Stimulated activated memory B cell treated with anti-CD40 and anti-IgM and Interleukin-4, amounts not matched to agents 10 μg/mL and 1 μg/mL and 100 μg/mL, for 72 hours (primary cell): ENCODE results near the gene LNX1.

ENCODE experiments used
- ATAC-seq: fragments of 150-1000 bp; cut with Tn5 transposase; 2 replicates; pipeline ENCODE4 v1.10.0; 2021
- H3K27ac Mint-ChIP-seq: one replicate; pipeline ENCODE4 v1.8.0; 2022; ENCODE audit warnings: mild to moderate bottlenecking, mixed read lengths
- H3K27me3 Mint-ChIP-seq: one replicate; pipeline ENCODE4 v1.8.0; 2022; ENCODE audit warnings: mixed read lengths
- H3K36me3 Mint-ChIP-seq: one replicate; pipeline ENCODE4 v1.8.0; 2022; ENCODE audit warnings: mixed read lengths
- H3K4me1 Mint-ChIP-seq: one replicate; pipeline ENCODE4 v1.8.0; 2022; ENCODE audit warnings: mixed read lengths
- H3K4me3 Mint-ChIP-seq: one replicate; pipeline ENCODE4 v1.8.0; 2022; ENCODE audit warnings: mild to moderate bottlenecking, moderate library complexity, mixed read lengths
- H3K9me3 Mint-ChIP-seq: one replicate; pipeline ENCODE4 v1.8.0; 2022; ENCODE audit warnings: mixed read lengths

Gene LNX1

DNA sequence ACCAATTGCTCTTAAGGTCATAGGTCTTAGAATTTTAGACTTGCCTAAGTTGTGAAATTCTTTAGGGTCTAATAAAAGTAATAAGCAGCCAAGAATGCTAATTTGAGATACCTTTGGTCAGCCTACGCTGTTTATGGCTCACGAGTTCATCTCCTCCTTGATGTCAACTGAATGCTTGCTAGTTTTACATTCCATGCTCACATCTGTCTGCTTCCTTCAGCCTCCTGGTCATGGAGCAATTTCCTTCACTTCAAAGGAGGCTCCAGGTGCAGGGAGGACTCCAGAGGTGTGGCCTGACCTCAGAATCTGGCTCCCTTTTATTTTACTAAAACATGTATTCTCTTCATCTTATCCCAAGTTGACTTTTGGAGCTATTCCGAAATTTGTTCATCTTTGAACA, 23.3 kb upstream of the LNX1 start:
- no peak for ATAC-seq
- Mint-ChIP-seq H3K36me3 (no peaks in the 10 kb centered on the region), H3K27me3 (peaks cover 10% of the 10 kb centered on the region)

DNA sequence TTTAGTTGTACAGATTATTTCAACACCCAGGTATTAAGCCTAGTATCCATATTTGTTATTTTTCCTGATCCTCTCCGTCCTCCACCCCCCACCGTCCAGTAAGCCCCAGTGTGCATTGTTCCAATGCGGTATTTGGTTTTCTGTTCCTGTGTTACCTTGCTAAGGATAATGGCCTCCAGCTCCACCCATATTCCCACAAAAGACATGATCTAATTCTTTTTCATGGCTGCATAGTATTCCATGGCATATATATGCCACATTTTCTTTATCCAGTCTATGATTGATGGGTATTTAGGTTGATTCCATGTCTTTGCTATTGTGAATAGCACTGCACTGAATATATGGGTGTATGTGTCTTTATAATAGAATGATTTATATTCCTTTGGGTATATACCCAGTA, 22.1 kb upstream of the LNX1 start:
- Mint-ChIP-seq H3K36me3 (no peaks in the 10 kb centered on the region), H3K4me3 (no peak overlapping the region), H3K27ac (no peak overlapping the region), H3K9me3 (peaks cover 9% of the 10 kb centered on the region), H3K27me3 (peaks cover 16% of the 10 kb centered on the region), H3K4me1 (no peaks in the 10 kb centered on the region)
- ATAC-seq: no peak

More for the DNA sequence above, 23.3 kb upstream of the LNX1 start:
- Mint-ChIP-seq H3K4me3 (no peak overlapping the region), H3K27ac (no peak overlapping the region), H3K9me3 (peaks cover 3% of the 10 kb centered on the region), H3K4me1 (no peaks in the 10 kb centered on the region)

DNA sequence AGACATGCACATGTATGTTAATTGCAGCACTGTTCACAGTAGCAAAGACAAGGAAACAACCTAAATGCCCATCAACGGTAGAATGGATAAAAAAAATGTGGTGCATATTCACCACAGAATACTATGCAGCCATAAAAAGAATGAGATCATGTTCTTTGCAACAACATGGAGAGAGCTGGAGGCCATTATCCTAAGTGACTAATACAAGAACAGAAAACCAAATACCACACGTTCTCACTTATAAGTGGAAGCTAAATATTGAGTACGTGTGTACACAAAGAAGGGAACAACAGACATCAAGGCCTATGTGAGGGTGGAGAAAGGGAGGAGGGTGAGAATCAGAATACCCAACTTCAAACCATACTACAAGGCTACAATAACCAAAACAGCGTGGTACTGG, 17.4 kb upstream of the LNX1 start:
- Mint-ChIP-seq H3K27ac (no peak overlapping the region), H3K4me3 (no peak overlapping the region), H3K27me3 (peaks cover 31% of the 10 kb centered on the region), H3K36me3 (no peaks in the 10 kb centered on the region), H3K4me1 (peaks cover 6% of the 10 kb centered on the region), H3K9me3 (peaks cover 13% of the 10 kb centered on the region)
- no peak for ATAC-seq

DNA sequence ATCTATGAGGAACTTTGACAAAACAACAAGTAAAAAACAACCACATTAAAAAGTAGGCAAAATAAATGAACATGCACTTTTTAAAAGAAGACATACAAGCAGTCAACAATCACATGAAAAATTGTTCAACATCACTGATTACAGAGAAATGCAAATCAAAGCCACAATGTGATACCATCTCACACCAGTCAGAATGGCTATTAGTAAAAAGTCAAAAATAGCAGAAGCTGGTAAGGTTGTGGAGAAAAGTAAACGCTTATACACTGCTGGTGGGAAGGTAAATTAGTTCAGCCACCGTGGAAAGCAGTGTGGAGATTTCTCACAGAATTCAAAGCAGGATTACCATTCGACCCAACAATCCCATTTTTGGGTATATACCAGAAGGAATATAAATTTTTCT, 17.0 kb upstream of the LNX1 start:
- peaks cover 13% of the 10 kb centered on the region for H3K9me3 Mint-ChIP-seq
- no peak overlapping the region for H3K27ac Mint-ChIP-seq
- H3K36me3 Mint-ChIP-seq: no peaks in the 10 kb centered on the region
- H3K4me1 Mint-ChIP-seq: peaks cover 6% of the 10 kb centered on the region
- H3K27me3 Mint-ChIP-seq: peaks cover 36% of the 10 kb centered on the region
- H3K4me3 Mint-ChIP-seq: no peak overlapping the region
- ATAC-seq: no peak

DNA sequence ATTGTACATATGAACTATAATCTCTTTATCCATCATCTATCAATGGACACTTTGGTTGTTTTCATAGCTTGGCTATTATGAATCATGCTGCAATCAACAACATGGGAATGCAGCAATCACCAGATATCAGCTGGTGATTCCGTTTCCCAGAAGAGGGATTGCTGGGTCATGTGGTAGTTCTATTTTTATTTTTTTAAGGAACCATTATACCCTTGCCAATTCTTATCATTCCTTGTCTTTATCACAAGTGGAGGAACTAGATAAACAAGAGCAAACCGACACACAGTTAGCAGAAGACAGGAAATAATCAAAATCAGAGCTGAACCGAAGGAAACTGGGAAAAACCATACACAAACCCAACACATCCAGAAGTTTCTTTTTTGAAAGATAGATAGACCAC, 14.5 kb upstream of the LNX1 start:
- no peaks in the 10 kb centered on the region for H3K36me3 Mint-ChIP-seq

DNA sequence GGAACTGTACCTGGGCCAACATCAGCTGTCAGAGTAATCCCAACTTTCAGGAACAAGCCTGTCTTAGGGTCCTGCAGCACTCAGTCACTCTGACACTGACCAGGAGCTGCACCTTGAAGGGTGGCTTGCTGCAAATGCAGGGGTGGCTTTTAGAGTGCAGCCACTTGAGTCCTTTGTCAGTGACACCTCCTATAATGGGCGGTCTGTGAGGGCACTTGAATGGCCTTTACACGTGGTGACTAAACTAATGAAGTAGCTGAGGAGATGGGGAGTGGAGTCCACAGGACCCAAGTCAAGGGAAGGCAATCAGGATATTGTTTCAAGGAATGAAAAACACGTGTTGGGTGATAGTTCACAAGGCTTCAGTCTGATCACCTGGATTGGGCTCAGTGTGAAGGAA, 11.1 kb upstream of the LNX1 start:
- Mint-ChIP-seq H3K9me3 (peaks cover 3% of the 10 kb centered on the region), H3K36me3 (no peaks in the 10 kb centered on the region), H3K27ac (no peak overlapping the region), H3K4me1 (peaks cover 8% of the 10 kb centered on the region), H3K27me3 (peaks cover 53% of the 10 kb centered on the region), H3K4me3 (no peak overlapping the region)
- ATAC-seq: no peak

More for the DNA sequence above, 14.5 kb upstream of the LNX1 start:
- H3K4me1 Mint-ChIP-seq: peaks cover 14% of the 10 kb centered on the region
- peaks cover 57% of the 10 kb centered on the region for H3K27me3 Mint-ChIP-seq
- H3K27ac Mint-ChIP-seq: no peak overlapping the region
- no peak for ATAC-seq
- no peak overlapping the region for H3K4me3 Mint-ChIP-seq
- H3K9me3 Mint-ChIP-seq: peaks cover 10% of the 10 kb centered on the region

DNA sequence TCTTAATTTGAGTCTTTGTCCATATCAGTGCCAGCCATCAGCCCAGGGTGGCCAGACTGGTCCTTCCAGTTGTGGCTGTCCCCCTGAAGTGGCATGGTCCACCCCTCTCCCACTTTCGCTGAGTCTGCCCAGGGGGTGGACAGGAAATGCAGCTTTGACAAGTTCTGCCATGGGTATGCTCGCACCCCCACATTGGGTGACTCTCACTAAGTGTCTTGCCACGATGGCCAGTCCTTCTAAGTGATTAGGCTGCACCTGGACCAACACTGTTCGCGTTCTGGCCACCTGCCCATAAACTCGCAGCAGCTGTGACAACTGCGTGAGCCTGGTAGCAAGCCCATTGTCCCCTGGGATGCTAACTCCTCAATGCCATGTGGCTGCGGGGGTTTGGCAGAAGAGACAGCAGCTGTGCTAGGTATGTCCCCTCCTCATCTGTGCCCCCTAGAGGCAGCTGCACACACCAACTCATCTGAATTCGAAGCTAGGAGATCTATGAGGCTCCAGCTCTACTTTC, 10.0 kb upstream of the LNX1 start:
- no peak overlapping the region for H3K27ac Mint-ChIP-seq
- H3K27me3 Mint-ChIP-seq: peaks cover 53% of the 10 kb centered on the region
- H3K36me3 Mint-ChIP-seq: no peaks in the 10 kb centered on the region
- no peak overlapping the region for H3K4me3 Mint-ChIP-seq
- ATAC-seq: peak; percentile 55
- peaks cover 8% of the 10 kb centered on the region for H3K4me1 Mint-ChIP-seq
- peaks cover 3% of the 10 kb centered on the region for H3K9me3 Mint-ChIP-seq

DNA sequence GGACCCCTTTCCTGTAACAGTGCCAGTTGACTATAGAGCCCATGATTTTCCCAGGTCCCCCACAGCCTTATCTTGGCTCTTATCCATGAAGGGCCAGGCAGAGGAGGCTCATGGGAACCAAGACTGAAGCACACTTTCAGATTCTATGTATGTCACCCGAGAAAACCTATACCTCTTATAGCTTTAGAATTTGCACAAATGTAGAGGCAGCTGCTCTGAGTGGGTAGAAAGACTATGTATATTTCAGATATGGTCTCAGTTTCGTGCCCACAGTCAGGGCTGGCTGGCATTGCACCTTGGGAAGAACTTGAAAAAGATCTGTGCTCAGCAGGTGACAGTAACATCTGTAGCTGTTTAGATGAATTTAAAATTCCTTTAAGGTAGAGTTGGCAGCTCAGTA, 8.3 kb upstream of the LNX1 start:
- H3K9me3 Mint-ChIP-seq: no peaks in the 10 kb centered on the region
- peaks cover 8% of the 10 kb centered on the region for H3K4me1 Mint-ChIP-seq
- H3K27ac Mint-ChIP-seq: no peak overlapping the region
- no peaks in the 10 kb centered on the region for H3K36me3 Mint-ChIP-seq
- no peak for ATAC-seq
- no peak overlapping the region for H3K4me3 Mint-ChIP-seq
- H3K27me3 Mint-ChIP-seq: peaks cover 47% of the 10 kb centered on the region

DNA sequence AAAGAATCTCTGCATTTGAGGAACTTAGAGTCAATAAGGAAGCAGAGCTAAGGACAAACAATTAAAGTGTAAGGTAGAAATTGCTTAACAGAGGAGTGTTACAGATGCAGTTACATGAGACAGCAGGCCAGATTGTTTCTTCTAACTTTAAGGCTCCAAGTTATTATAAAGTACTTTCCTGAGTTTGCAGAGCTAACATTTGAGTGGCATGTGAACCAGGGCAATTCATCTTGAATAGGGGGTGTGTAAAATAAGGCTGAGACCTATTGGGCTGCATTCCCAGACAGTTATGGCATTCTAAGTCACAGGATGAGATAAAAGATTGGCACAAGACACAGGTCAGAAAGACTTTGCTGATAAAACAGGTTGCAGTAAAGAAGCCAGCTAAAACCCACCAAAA, 7.6 kb upstream of the LNX1 start:
- no peaks in the 10 kb centered on the region for H3K36me3 Mint-ChIP-seq
- peaks cover 8% of the 10 kb centered on the region for H3K4me1 Mint-ChIP-seq
- no peak overlapping the region for H3K4me3 Mint-ChIP-seq
- H3K27ac Mint-ChIP-seq: no peak overlapping the region
- no peaks in the 10 kb centered on the region for H3K9me3 Mint-ChIP-seq
- no peak for ATAC-seq
- H3K27me3 Mint-ChIP-seq: peaks cover 44% of the 10 kb centered on the region

DNA sequence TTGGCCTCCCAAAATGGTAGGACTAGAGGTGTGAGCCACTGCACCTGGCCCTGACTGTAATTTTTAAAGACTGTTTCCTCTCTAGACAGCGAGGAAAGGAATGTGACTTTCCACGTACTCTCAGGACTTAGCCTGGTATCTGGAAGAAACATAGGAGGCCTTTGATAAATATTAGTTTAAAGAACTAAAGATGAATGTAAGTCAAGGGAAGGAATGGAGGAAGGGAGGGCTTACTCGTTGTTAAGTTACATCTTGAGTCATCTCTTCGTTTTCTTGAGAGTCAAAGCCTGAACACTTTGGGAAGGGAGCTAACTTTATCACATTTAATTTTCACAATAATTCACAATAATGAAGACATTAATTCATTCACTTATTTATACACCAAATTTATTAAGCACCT, 7.2 kb upstream of the LNX1 start:
- no peak for ATAC-seq
- no peak overlapping the region for H3K27ac Mint-ChIP-seq
- no peak overlapping the region for H3K4me3 Mint-ChIP-seq
- H3K4me1 Mint-ChIP-seq: peaks cover 8% of the 10 kb centered on the region
- peaks cover 43% of the 10 kb centered on the region for H3K27me3 Mint-ChIP-seq
- H3K9me3 Mint-ChIP-seq: no peaks in the 10 kb centered on the region
- no peaks in the 10 kb centered on the region for H3K36me3 Mint-ChIP-seq

DNA sequence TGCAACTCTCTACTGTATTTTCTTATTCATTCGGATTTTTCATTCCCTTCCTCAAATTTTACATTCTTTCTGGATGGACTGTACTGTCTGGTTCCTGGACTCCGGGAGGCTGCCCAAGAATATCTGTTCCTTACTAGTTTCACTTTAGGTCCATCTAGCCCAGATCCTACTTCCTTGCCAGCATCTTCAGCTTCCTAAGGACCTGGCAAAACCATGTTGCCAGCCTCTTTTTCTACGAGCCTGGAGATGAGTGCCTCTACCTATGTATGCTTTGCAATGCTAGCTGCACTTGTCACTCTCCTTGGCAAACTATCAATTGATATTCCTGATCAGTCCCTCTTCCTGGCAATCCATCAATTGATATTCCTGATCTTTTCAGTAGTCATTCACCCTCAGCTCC, 5.6 kb upstream of the LNX1 start:
- Mint-ChIP-seq H3K4me1 (peaks cover 5% of the 10 kb centered on the region), H3K27me3 (peaks cover 43% of the 10 kb centered on the region), H3K36me3 (no peaks in the 10 kb centered on the region), H3K4me3 (no peak overlapping the region), H3K9me3 (no peaks in the 10 kb centered on the region), H3K27ac (no peak overlapping the region)
- no peak for ATAC-seq

DNA sequence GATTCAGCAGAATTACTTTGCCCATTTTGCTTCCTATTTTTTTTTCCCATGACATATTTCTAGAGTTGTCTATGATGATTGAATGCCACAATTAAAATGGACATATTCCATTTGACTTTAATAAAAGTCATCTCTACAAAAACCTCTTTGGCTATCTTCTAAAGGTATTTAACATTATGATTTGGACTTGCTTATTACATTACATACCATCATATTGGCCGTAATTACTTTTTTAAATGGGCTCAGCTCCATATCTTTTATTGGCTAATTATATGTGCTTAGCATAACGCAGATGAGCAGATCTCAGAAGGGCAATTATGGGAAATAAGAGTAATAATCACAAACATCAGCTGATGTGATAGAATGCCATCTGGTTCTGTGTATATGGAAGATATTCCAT, 4.5 kb upstream of the LNX1 start:
- Mint-ChIP-seq H3K27me3 (peaks cover 45% of the 10 kb centered on the region), H3K36me3 (no peaks in the 10 kb centered on the region), H3K4me1 (peaks cover 8% of the 10 kb centered on the region), H3K4me3 (no peak overlapping the region), H3K9me3 (no peaks in the 10 kb centered on the region), H3K27ac (no peak overlapping the region)
- ATAC-seq: no peak

DNA sequence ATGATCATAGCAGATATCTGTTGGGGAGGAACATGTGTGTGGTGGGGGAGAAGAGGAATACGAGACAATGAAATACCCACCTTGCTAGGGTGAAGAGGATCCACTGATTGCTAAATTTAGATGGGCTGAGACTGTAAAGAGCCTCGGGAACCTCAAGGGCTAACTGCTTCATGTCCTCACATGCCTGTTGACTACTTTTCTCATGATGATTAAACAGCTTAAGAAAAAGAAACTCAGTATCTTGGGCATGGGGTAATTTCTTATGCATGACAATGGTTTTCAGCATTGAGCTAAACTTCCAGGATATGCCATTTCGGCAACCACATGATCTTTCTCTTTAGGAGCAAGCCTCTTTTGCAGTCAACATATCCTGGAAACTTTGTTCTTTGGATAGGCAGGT, 3.9 kb upstream of the LNX1 start:
- Mint-ChIP-seq H3K4me1 (peaks cover 8% of the 10 kb centered on the region), H3K27ac (no peak overlapping the region), H3K27me3 (peaks cover 51% of the 10 kb centered on the region), H3K4me3 (no peak overlapping the region), H3K36me3 (no peaks in the 10 kb centered on the region), H3K9me3 (no peaks in the 10 kb centered on the region)
- no peak for ATAC-seq

DNA sequence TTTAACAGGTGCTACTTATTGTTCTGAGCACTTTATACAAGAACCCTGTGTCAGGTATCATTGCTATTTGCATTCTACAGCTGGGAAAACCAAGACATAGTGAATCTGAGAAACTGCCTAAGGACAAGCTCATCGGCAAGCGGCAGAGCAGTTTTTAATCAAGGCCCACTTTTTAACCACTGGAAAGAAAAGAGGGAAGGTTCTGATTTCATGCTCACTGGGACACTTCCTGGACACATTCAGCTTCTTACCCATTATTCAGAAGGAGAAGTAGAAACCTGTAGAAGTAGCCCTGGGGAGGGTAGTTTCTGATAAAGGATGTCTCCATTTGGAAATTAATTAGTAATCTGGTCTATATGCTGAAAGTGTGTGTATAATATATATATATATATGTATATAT, 2.5 kb upstream of the LNX1 start:
- Mint-ChIP-seq H3K4me1 (peaks cover 8% of the 10 kb centered on the region), H3K27me3 (peaks cover 60% of the 10 kb centered on the region), H3K27ac (no peak overlapping the region), H3K36me3 (no peaks in the 10 kb centered on the region), H3K9me3 (no peaks in the 10 kb centered on the region), H3K4me3 (no peak overlapping the region)
- no peak for ATAC-seq

DNA sequence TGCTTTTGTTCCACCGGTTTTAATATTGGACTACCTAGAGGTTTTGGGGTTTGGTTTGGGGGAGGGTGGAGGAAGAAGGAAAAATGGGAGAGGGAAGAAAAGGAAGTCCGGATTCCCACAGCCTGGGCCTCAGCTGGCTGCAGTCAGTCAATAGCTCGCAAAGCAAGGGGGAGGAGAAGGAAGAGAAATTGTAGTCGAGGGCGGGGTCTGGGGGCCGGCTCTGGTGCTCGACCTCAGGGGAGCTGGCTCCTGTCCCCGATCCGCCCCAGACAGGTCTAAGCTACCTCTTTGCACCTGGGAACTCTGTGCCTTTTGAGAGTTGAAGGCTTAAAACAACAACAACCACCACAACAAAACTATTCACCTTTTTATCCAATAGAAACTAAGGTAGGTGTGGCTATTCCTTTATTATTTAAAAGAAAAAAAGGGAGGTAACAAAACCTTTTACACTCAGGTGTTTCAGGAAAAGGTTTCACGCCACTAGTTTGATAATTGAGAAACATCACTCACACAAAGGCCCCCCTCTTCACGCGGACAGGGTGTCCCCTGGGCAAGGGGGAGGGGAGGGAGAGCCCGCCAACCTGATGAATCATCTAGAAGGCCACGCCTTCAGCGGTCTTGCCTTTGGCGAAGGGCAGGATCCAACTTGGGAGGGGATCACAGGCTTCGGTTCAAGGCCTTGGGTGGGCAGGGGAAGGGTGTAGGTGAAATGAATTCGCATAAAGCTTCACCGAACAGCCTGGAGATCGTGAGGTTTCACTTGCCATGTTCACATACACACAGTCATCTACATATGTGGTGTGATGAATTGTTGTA, 1.6 kb upstream of the LNX1 start:
- ATAC-seq: no peak
- Mint-ChIP-seq H3K27ac (no peak overlapping the region), H3K4me3 (no peak overlapping the region), H3K9me3 (no peaks in the 10 kb centered on the region), H3K36me3 (no peaks in the 10 kb centered on the region), H3K27me3 (peaks cover 67% of the 10 kb centered on the region), H3K4me1 (peaks cover 8% of the 10 kb centered on the region)

DNA sequence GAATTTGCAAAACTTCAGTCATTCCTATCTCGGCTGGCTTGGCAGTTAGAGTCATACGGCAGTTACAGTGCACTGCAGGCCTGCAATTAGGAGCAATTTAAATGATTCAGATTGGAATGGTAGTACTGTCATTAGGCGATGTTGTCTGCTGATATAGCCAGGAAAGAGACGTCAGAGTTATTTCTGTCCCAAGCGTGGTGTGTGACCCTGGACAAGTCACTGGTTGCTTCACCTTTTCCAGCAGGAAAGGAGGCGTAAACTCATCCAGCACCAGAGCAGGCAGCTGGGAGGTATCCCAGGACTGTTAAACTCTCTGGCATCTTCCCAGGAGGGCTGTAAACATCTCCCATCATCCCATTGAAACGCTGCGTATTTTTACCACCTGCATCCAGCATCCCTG, 836 bp upstream of the LNX1 start:
- no peak for ATAC-seq
- Mint-ChIP-seq H3K4me1 (peaks cover 8% of the 10 kb centered on the region), H3K27ac (no peak overlapping the region), H3K27me3 (peaks cover 61% of the 10 kb centered on the region), H3K9me3 (no peaks in the 10 kb centered on the region), H3K4me3 (no peak overlapping the region), H3K36me3 (no peaks in the 10 kb centered on the region)
